Measurements from ENCODE around the gene SOX13.

Gene SOX13

GRCh38 chr1:204065174-204065985, 7.5 kb upstream of the SOX13 start:
- no peak for DNase-seq

GRCh38 chr1:204065986-204066300, 7.0 kb upstream of the SOX13 start:
- no peak for DNase-seq

GRCh38 chr1:204067935-204068334, 5.0 kb upstream of the SOX13 start:
- no peak for DNase-seq

- no peak for DNase-seq
These were observed 3.0 kb upstream of the SOX13 start for GRCh38 chr1:204069887-204070286.

- DNase-seq = no peak
These were observed 2.0 kb upstream of the SOX13 start for GRCh38 chr1:204070895-204071294.

GRCh38 chr1:204073837-204074273, 940 bp downstream of the SOX13 start:
- no peak for DNase-seq

- no peak for DNase-seq
These were observed 1.6 kb downstream of the SOX13 start for GRCh38 chr1:204074274-204075138.

GRCh38 chr1:204075139-204075521, 2.2 kb downstream of the SOX13 start:
- no peak for DNase-seq

GRCh38 chr1:204075890-204076846, 3.3 kb downstream of the SOX13 start:
- DNase-seq = no peak

GRCh38 chr1:204076891-204077290, 4.0 kb downstream of the SOX13 start:
- no peak for DNase-seq

- no peak for DNase-seq
These were observed 5.2 kb downstream of the SOX13 start for GRCh38 chr1:204077979-204078696.

GRCh38 chr1:204079608-204079999, 6.7 kb downstream of the SOX13 start:
- no peak for DNase-seq

GRCh38 chr1:204080163-204080903, 7.4 kb downstream of the SOX13 start:
- DNase-seq = no peak

GRCh38 chr1:204081164-204081790, 8.4 kb downstream of the SOX13 start:
- DNase-seq = no peak

GRCh38 chr1:204081791-204082513, 9.0 kb downstream of the SOX13 start:
- DNase-seq = no peak

- no peak for DNase-seq
These were observed 10.6 kb downstream of the SOX13 start for GRCh38 chr1:204083491-204083890.

GRCh38 chr1:204084247-204084772, 11.4 kb downstream of the SOX13 start:
- DNase-seq = no peak

GRCh38 chr1:204085876-204086275, 13.0 kb downstream of the SOX13 start:
- no peak for DNase-seq

GRCh38 chr1:204087181-204087892, 14.4 kb downstream of the SOX13 start:
- DNase-seq = no peak
